Esophagus squamous epithelium (tissue), 4 donors: Measurements from ENCODE around the gene FKBP7.

Experiments
- POLR2A ChIP-seq, 4 donors: fragments of 450-650 bp; IDR thresholded peaks; one replicate each; pipeline ENCODE4 v1.6.1; 2017; ENCODE audit warnings: antibody characterized with exemption in 4 of 4, mild to moderate bottlenecking in 4 of 4, moderate library complexity in 3 of 4
- TF ChIP-seq, protein P1 (sequence below), 6 experiments: fragments of 450-650 bp in 4 of 6; fragments of 200-600 bp in 2 of 6; sonication (generic) in 2 of 6; IDR thresholded peaks; one replicate each; pipeline ENCODE4 v1.5.1; 2016 to 2019; ENCODE audit warnings: antibody characterized with exemption in 6 of 6, mild to moderate bottlenecking in 4 of 6, moderate library complexity in 4 of 6

DNA sequence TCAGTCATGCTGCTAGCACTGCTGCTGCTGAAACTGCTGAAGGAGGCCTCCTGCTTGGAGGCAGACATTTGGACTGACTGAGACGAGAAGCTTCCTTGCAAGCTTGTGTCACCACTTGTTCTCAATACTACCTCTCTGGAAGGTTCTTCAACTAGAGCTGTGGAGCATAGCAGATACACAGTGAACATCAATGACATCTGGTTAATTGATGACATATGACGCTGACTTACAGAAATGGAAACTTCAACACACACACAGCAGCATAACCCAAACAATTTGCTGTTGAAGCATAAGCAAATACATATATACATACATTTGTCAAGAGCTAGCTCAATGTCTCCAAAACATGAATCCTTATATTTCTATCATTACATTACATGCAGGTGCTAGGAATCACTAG, 49.2 kb upstream of the FKBP7 start:
- TF ChIP-seq, protein P1, sequence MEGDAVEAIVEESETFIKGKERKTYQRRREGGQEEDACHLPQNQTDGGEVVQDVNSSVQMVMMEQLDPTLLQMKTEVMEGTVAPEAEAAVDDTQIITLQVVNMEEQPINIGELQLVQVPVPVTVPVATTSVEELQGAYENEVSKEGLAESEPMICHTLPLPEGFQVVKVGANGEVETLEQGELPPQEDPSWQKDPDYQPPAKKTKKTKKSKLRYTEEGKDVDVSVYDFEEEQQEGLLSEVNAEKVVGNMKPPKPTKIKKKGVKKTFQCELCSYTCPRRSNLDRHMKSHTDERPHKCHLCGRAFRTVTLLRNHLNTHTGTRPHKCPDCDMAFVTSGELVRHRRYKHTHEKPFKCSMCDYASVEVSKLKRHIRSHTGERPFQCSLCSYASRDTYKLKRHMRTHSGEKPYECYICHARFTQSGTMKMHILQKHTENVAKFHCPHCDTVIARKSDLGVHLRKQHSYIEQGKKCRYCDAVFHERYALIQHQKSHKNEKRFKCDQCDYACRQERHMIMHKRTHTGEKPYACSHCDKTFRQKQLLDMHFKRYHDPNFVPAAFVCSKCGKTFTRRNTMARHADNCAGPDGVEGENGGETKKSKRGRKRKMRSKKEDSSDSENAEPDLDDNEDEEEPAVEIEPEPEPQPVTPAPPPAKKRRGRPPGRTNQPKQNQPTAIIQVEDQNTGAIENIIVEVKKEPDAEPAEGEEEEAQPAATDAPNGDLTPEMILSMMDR (IDR thresholded peaks at IDR 0.05), result no peak
- no peak for TF ChIP-seq POLR2A (IDR thresholded peaks at IDR 0.05)
